Stimulated activated CD4-positive, alpha-beta T cell treated with anti-CD3 and anti-CD28 coated beads, TNF-alpha, amount 100 ng/mL, for 4 hours (primary cell): Measurements from ENCODE around the gene PCGF2.
"Not testable (repeated sequence)": the region's sequence is repeated elsewhere in the genome, so short reads cannot be mapped to it uniquely, and the experiment has no call there.

Experiments
- DNase-seq, 3 experiments: peaks; one replicate each; pipeline ENCODE4 v3.0.0-alpha.2; 2020; ENCODE audit warnings: low read depth in 3 of 3

PCGF2 gene

DNA sequence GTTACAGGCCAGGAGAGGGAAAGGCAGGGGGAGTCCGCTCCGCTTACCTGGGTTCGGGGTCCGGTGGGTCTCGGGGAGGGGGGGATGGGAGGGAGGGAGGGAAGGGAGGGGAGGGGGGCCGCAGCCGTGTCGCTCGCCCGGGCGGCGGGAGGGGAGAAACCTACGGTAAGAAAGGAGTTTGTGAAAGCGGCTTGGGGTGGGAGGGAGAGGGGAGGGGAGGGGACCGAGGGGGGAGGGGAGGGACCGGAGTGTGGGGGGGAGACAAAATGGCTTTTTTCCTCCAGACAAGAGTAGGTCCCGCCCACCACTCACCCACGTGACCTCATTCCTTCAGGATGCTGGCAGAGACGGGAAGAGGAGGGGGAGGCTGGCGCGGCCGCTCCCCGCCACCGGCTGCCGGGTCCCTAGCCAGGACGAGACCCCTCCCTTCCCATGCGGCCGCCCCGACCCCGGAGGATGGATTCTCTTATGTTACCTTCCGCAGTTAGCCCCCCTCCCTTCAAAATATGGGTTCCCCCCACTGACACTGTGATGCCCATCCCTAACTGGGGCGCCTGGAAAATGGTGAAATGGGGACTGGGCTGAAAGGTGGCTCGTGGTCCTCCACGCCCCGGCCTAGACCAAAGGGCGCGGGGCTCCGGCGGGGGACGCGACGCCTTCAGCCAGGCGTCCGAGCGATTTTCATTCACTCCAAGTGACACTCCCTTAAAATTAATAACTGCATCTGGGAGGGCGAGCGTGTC lies at the start of gene PCGF2:
Gene PCGF2 (minus strand): TSS at position 188 of the 743 bp plus-strand sequence. CDS start 7,934 bp downstream, outside the sequence.
- no peak for DNase-seq

DNA sequence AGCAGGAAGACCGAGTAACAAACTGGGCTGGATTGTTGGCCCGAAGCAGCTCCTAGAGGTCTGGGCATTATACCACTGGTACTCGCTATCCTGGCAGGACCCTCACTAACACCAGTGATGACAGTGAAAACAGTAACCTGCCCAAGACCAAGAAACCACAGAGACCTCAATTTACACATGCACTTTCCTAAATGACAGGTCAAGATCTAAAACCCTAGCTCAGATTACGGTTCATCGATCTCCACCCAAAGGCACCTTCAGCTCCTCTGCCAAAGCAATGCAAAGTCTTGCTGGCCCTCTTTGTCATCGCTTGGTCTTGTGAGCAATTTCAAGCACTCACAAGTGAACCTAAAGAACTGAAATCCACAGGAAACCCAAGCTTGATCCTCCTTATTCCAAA lies 49.7 kb upstream of the PCGF2 start:
- no peak for DNase-seq

DNA sequence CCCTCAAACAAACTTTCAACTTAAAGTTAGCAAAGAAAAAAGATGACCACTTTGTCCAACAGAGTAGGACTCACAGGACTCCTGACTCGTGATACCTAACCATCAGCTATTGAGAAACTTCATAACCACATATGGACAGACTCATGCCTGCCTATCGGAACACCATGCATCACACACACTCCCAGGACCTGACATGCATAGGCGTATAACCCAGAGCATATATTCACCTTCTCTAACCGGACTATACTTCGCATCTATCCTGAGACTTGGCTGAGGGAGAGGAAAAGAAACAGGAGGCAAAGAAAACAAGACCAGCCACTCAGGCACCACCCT lies 49.0 kb upstream of the PCGF2 start:
- no peak for DNase-seq

DNA sequence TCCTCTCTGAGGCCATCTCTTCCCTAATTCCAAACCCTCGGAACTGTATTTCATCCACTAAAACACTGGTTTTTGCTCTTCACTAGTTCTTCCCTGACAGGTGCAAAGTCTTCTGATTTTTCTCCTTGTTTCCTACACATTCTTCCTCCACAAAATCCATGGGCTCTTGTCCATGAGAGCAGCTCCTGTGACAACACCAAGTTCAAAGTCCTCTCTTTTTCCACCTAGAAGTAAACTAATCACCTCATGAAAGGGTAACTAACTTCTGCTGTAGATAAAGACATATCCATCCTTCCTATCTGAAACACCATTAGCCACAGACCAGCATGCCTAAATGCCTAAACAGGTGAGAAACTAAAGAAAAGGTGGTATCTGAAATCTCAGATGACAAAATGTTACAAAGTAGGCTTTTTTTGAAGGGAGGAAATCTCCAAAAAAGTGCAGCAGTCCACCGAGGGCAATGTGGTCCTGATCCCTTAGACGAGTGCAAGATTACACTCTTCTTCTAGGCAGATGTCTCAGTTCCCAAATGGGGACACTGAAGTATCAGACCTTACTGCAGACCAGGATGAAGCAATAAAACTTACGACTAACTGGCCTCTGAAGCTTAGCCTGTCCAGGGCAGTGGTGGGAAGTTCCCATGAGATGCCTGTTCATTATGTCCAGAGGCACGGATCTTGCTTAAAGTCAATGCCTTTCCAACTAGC lies 48.5 kb upstream of the PCGF2 start:
- DNase-seq: no peak

DNA sequence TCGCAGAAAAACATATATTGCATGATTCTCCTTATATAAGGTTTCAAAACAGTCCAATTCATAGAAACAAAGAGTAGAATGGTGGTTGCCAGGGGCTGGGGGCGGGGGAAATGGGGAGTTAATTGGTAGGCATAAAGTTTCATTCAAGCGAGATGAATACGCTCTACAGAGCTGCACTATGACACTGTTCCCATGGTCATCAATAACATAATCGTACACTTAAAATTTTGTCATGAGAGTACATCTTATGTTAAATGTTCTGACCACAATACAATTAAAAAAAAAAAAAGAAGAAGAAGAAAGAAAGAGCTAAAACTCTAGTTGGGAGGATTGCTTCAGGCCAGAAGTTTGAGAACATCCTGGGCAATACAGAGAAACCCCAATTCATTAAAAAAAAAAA lies 46.1 kb upstream of the PCGF2 start:
- DNase-seq: no peak

DNA sequence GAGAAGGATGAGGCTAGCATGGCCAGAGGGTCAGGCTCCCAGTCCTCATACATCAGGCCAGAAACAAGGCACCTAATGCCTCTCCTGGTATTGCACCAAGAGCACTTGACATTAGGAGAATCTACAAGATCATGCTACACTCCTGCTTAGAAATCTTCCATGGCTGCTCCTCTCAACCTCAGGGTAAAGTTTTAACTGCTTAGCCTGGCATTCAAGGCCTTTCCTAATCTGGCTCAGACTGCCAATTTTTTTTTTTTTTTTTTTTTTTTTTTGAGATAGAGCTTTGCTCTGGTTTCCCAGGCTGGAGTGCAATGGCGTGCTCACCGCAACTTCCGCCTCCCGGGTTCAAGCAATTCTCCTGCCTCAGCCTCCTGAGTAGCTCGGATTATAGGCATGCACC lies 43.0 kb upstream of the PCGF2 start:
- DNase-seq: no peak

DNA sequence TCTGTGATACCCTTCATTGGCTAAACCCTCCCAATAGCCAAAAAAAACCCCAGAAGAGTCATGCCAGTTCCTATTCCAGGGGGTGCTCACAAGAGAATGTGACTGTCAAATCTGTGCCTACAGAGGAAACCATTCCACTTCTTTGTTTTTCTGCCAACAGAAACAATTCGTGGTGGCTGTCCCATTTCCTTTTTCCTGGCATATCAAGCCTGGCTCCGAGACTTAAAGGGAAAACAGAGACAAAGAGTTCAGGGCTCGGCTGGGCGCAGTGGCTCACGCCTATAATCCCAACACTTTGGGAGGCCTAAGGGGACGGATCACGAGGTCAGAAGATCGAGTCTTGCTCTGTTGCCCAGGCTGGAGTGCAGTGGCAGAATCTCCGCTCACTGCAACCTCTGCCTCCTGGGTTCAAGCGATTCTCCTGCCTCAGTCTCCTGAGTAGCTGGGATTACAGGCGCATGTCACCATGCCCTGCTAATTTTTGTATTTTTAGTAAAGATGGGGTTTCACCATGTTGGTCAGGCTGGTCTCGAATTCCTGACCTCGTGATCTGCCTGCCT lies 42.1 kb upstream of the PCGF2 start:
- DNase-seq: not testable (repeated sequence)

DNA sequence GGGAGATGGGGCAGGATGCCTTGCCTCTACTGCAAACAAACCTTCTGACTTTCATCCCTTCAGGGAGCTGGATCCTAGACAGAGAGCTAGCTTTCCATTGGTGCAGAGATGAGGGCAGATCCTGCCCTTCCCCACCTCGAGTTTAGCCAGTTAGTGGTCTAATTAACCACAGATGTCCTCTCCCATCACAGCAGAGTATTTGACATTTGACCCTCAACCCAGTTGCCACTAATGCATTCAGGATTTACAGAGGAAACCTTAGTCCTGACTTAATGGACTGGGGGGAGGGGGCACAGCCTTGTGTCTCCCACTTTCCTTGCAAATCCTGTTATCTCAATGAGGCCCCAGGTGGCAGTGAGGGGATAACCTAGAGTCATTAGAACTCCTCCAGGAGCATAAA lies 41.0 kb upstream of the PCGF2 start:
- DNase-seq: no peak

DNA sequence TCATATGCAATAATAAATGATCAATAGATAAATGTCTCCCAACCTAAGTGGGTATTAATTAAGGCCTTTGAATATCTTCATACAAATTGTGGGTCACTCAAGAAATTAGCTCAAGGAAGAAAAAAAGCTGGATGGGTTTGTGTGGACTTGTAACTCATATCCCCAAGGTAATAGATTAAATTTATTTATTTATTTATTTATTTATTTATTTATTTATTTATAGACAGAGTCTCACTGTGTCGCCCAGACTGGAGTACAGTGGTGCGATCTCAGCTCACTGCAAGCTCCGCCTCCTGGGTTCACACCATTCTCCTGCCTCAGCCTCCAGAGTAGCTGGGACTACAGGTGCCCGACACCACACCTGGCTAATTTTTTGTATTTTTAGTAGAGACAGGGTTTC lies 39.9 kb upstream of the PCGF2 start:
- not testable (repeated sequence) for DNase-seq

DNA sequence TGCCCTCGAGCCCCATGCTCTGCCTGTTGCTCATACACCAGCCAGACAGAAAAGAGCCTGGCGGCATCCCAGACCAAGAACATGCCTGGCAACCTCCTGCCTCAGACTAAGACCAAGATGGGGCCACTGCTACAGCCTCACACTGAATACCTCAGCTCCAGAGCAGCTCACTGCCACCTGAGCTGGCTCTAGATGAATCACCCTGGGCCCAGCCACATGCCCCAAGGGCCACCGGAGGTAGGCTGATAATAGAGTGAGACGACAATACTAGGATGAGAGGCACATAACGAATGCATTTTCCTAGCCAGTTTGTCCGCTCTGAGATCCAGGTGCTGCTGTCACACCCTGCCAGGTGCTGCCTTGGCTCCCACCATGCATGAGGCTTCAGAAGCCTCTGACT lies 38.2 kb upstream of the PCGF2 start:
- no peak for DNase-seq

DNA sequence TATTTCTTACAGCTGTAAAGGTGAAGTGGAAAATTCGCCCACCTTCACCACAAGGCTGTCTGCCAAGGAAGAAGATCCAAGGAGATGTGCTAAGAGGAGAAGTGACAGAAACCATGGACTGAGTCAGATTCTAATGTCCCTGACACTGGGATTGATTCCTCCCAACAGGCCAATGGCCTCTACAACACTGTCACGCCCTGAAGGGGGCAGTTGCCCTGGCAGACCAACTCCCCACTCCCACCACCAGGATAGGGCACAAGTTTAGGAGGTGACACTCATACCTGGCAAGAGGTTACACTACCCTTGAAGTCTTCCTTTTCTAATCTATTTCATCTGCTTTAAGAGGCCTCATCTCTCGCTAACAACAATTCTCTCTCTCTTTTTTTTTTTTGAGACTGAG lies 35.1 kb upstream of the PCGF2 start:
- DNase-seq: no peak

DNA sequence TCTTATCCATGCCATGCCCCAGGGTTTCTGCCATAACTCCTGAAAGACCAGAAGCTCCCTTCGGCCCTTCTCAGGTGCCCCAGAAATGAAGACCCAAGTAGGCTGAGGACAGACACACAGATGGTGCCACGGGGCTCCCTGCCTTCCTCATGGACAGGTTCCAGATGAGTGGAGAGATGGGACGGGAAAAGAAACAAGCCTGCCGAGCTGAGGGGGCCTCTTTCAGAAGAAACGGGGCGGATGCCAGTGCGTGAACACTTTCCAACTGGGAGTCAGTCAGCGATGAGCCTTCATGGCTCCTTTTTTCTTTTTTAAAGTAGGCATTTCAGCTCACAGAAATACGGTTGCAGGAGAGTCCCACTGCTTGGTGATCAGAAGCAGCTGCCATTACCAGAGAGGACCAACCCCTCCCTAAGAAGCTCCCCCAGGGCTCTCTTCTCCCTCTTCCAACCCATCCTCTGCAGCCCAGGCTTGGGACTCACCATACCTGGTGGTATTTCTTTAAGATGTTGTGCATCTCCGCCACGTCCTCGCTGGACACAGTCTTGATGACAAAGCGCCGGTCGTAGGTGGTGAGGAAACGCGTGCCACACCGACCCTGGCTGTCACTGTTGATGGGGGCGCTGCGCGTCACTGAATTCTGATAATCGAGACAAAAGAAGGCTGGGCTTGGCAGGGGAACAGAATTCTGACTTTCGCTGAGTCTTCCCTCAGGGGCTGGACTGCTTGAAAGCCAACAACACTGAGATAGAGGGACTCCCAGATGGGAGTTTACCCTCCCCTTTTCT lies 32.0 kb upstream of the PCGF2 start:
- DNase-seq: no peak

DNA sequence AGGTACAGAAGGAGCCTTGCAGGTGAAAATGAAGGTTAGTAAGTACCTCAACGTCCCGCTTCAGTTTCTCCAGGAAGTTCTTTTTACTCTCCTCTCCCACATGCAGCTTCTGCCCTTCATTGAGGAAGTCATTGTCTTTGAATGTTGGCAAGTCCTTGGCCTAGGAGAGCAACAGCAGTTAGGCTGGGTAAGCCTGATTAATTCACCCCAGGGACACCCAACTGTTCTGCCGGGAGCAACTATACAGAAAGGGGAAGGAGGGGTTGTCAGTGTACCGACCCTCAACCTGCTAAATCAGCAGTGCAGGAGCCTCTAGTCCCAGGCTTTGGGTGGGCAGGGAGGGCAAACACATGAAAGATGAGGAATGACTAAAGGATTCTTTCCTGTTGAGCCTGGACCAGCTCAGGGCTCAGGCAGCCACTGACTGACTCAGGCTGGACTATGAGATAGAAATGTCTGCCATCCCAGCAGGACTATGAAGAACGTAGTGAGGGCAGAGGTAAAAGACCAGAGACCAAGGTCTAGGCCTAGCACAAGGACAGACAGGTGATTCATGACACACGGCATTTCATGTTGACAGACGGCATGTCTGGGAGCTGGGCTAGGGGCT lies 29.6 kb upstream of the PCGF2 start:
- no peak for DNase-seq

DNA sequence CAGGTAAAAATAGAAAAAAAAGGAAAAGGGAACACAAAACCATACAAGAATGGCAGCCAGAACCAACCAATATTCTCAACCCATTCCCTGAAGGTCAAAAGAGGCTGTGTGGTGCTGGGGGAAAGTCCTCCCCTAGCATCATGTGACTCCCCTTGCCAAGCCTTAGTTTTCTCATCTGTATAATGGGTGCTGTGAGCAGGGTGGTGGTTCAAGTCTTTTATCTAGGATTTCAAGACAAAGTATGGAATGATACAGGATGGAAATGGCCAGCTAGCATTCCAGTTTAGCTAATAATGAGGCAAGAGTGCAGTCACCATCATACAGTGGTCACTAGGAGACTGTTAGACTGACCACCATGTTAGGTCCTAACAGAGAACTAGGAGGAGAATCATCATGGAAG lies 25.1 kb upstream of the PCGF2 start:
- DNase-seq: no peak

DNA sequence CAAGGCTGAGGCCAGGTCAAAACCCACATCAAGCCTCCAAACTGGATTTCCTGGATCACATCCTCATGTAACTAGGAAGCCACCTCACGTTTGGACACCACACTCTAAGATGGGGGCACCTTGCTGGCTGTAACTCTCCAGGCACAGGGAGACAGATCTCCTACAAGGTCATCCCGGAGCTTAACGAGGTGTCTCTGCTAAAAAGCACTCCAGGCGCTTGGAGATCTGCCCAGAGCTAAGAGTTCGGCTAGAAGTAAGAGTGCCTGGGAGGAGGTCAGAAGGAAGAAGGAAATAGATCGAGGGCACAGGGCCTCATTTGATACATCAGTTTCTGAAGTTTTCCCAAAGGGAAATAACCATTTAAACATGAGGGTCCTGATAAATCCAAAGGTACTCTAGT lies 20.3 kb upstream of the PCGF2 start:
- no peak for DNase-seq

DNA sequence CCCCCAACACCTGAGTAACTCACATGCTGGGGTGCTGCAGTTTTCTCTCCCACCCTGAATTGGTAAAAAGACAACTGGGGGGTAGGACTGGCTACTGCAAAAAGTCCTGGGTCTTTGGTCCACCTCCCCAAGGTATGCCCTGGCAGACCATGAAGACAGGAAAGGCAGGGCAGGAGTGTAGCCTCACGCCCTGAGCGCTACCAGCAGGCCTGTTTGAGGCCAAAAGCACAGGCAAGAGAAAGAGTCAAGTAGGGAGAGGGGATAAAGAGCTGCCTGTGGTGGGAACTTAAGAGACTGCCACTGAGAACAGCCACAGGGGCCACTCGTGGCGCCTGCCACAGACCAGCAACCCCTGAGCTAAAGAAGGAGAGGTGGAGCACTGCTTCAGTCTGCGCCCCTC lies 18.2 kb upstream of the PCGF2 start:
- no peak for DNase-seq

DNA sequence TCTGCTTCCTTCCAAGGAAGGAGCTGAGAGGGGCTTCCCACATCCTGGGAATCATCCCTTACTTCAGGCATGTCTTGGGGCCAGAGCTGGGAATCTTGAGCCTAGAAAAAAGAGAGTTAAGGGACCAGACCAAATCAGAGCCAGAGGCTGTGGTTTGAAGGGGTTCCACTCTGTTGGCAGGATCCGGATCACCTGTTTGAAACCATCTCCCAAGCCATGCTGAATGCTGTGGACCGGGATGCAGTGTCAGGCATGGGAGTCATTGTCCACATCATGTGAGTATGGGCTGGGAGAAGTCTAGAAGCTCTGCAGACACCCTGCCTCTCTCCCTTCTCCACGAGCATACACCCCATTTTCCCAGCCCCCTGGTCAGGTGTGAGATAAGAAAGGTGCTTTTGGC lies 14.1 kb upstream of the PCGF2 start:
- DNase-seq: no peak

DNA sequence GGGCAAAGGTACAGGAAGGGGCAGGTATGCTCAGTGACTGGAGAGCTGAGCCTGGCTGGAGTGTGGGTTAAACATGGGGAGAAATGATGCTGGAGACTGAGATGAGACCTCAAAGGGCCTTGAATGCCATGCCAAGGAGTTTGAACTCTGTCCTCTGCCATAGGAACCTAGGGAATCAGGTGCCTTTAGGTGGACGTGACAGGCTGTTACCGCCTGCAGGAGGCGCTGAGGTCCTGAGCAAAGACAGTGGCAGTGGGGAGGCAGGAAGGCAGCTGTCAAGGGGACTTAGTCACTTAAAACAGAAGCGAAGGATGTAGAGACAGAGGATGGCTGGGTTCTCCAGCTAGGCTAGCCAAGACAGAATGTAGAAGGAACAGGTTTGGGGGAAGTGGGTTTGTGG lies 13.5 kb upstream of the PCGF2 start:
- no peak for DNase-seq

DNA sequence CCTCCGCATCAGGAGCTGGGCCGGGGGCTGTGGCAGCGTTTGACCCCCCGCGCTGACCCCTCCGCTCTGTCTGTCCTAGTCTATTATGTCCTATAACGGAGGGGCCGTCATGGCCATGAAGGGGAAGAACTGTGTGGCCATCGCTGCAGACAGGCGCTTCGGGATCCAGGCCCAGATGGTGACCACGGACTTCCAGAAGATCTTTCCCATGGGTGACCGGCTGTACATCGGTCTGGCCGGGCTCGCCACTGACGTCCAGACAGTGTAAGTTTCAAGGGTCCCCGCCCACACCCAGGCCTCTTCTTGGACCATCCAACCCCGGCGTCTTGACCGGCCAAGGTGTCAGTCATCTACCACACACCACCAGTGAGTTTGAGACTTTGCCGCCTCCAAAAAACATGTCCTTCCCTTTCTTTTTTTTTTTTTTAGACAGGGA lies 5.0 kb upstream of the PCGF2 start:
- DNase-seq: no peak

DNA sequence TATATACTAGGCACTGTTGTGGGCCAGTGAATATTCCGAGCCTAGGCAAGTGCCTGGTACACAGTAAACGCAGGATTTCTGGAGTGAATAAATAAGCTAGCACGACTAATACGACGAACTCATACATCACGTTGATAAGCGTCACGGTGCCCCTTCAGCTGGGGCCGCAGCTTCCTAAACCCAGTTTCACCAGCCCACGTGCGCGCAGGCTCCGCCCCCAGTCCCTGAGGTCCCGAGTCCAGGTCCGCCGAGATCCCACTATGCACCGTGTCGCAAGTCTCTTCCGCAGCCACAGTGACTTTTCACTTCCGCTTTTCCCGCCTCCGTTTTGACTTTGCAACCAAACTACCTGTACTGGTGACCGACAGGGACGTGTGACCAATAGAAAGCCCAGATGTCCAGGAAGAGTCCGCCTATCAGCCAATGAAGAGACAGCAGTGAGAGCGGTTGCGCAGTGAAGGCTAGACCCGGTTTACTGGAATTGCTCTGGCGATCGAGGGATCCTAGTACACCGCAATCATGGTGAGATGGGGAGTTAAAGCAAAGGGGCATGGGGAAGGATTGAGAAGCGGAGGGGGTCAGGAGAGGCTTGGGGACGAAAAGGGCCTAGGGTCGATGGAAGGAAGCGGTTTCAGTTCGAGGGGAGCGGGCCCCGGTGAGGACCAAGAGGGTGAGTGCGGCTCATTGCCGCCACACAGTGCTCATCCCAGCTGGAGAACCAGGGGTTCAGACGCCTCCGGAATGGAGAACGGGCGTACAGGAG lies 4.4 kb upstream of the PCGF2 start, which contains the start of gene PSMB3:
Gene PSMB3 (plus strand): TSS at position 434 of the 763 bp plus-strand sequence. CDS start 86 bp downstream, at position 520.
- DNase-seq: peak; percentile 85 to 94 (median 92)

DNA sequence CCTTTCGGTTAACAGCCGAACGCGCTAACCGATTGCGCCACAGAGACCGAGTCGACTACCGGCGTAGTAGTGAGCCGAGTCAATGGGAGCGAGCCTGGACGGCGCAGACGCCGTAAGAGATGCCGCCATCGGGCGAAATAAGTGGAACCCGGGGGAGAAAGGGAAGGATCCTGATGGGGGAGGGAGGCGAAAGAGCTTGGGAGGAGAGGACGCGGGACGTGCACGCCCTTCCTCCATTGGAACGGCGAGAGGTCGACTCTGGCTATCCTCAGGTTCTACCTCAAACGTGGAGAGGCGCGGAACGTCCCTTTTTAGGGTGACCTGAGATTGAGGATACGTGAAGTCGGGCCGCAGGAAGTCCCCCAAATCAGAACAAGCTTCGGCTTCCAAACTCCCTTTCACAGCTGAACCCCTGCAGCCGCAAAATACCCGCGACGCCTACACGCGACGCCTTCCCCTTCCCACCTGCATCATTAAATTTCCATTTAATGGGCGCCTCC lies 3.7 kb upstream of the PCGF2 start:
- DNase-seq: peak; percentile 66 to 84 (median 71)
